Astrocyte (in vitro differentiated cells and primary cell): ENCODE data around the gene ATXN1.

Experiments
- CTCF ChIP-seq: IDR thresholded peaks from 2 replicates; pipeline ENCODE4 v1.5.1; 2011; ENCODE audit warnings: low read depth, mild to moderate bottlenecking, inconsistent platforms, low read length, moderate library complexity; ENCODE audit not compliant: insufficient read depth
- EZH2 ChIP-seq: IDR thresholded peaks from 2 replicates; pipeline ENCODE4 v1.6.1; 2012; ENCODE audit warnings: mild to moderate bottlenecking, low read length, inconsistent platforms; ENCODE audit not compliant: insufficient read depth

- TF ChIP-seq CTCF = no peak
- TF ChIP-seq EZH2 = no peak
Observed at GRCh38 chr6:16676978-16677377, 84.3 kb downstream of the ATXN1 start.
